Measurements from ENCODE around the gene TM4SF20. TPM values are rescaled to one million over a fixed set of nuclear protein-coding genes. Genes with fewer than 3 reads are reported as not detected.
"Not testable (repeated sequence)": the region's sequence is repeated elsewhere in the genome, so short reads cannot be mapped to it uniquely, and the experiment has no call there.

TM4SF20 gene
- total RNA-seq, 2 donors from 2014 or later, result not detected

- Histone ChIP-seq H3K4me3 (ENCODE audit: low read length) (no peak overlapping the region), H3K27me3 (ENCODE audit: control insufficient read depth, insufficient read depth, low read length, poor library complexity, severe bottlenecking) (no peaks in the 10 kb centered on the region), H3K9ac (ENCODE audit: extremely low read depth, low read length, poor library complexity, severe bottlenecking) (no peak overlapping the region), H3K36me3 (ENCODE audit: control insufficient read depth, insufficient read depth, low read length) (no peaks in the 10 kb centered on the region), H3K27ac (ENCODE audit: low read depth, low read length) (no peak overlapping the region), H3K4me1 (ENCODE audit: control insufficient read depth, insufficient read depth, low read length) (no peaks in the 10 kb centered on the region), H3K9me3 (ENCODE audit: control insufficient read depth, low read length) (no peaks in the 10 kb centered on the region)
- TF ChIP-seq, protein P1, sequence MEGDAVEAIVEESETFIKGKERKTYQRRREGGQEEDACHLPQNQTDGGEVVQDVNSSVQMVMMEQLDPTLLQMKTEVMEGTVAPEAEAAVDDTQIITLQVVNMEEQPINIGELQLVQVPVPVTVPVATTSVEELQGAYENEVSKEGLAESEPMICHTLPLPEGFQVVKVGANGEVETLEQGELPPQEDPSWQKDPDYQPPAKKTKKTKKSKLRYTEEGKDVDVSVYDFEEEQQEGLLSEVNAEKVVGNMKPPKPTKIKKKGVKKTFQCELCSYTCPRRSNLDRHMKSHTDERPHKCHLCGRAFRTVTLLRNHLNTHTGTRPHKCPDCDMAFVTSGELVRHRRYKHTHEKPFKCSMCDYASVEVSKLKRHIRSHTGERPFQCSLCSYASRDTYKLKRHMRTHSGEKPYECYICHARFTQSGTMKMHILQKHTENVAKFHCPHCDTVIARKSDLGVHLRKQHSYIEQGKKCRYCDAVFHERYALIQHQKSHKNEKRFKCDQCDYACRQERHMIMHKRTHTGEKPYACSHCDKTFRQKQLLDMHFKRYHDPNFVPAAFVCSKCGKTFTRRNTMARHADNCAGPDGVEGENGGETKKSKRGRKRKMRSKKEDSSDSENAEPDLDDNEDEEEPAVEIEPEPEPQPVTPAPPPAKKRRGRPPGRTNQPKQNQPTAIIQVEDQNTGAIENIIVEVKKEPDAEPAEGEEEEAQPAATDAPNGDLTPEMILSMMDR (conservative IDR thresholded peaks at IDR 0.05), result no peak
- Mint-ChIP-seq H3K27ac (no peak overlapping the region), H3K4me3 (no peak overlapping the region), H3K36me3 (ENCODE audit: low read depth) (no peaks in the 10 kb centered on the region), H3K27me3 (ENCODE audit: insufficient read depth) (no peaks in the 10 kb centered on the region), H3K9me3 (no peaks in the 10 kb centered on the region), H3K4me1 (peaks cover 9% of the 10 kb centered on the region)
- DNase-seq, result no peak
- WGBS, 2 experiments (ENCODE audit: insufficient coverage in 1 of 2, insufficient read length in 1 of 2), result 92 to 97% methylated on average over 7 of the region's 7 CpGs
Observed at GRCh38 chr2:227389661-227390060, 10.6 kb upstream of the TM4SF20 start.

- no peaks in the 10 kb centered on the region for H3K27me3 ChIP-seq (ENCODE audit: control insufficient read depth, insufficient read depth, low read length, poor library complexity, severe bottlenecking)
- H3K4me3 Mint-ChIP-seq, result no peak overlapping the region
- WGBS, 2 experiments (ENCODE audit: insufficient coverage in 1 of 2, insufficient read length in 1 of 2), result 90% methylated on average over 1 of the region's 3 CpGs; no CpG with 5 or more reads in 1 of the 2 experiments
- no peaks in the 10 kb centered on the region for H3K9me3 ChIP-seq (ENCODE audit: control insufficient read depth, low read length)
- H3K27ac ChIP-seq (ENCODE audit: low read depth, low read length), result no peak overlapping the region
- peaks cover 9% of the 10 kb centered on the region for H3K4me1 Mint-ChIP-seq
- no peaks in the 10 kb centered on the region for H3K36me3 ChIP-seq (ENCODE audit: control insufficient read depth, insufficient read depth, low read length)
- H3K9me3 Mint-ChIP-seq, result no peaks in the 10 kb centered on the region
- no peak overlapping the region for H3K27ac Mint-ChIP-seq
- no peaks in the 10 kb centered on the region for H3K27me3 Mint-ChIP-seq (ENCODE audit: insufficient read depth)
- H3K36me3 Mint-ChIP-seq (ENCODE audit: low read depth), result no peaks in the 10 kb centered on the region
- no peak for DNase-seq
- TF ChIP-seq, protein P1 (conservative IDR thresholded peaks at IDR 0.05), result no peak
- no peak overlapping the region for H3K9ac ChIP-seq (ENCODE audit: extremely low read depth, low read length, poor library complexity, severe bottlenecking)
- H3K4me1 ChIP-seq (ENCODE audit: control insufficient read depth, insufficient read depth, low read length), result no peaks in the 10 kb centered on the region
- no peak overlapping the region for H3K4me3 ChIP-seq (ENCODE audit: low read length)
Observed at GRCh38 chr2:227389231-227389630, 10.1 kb upstream of the TM4SF20 start.

DNA sequence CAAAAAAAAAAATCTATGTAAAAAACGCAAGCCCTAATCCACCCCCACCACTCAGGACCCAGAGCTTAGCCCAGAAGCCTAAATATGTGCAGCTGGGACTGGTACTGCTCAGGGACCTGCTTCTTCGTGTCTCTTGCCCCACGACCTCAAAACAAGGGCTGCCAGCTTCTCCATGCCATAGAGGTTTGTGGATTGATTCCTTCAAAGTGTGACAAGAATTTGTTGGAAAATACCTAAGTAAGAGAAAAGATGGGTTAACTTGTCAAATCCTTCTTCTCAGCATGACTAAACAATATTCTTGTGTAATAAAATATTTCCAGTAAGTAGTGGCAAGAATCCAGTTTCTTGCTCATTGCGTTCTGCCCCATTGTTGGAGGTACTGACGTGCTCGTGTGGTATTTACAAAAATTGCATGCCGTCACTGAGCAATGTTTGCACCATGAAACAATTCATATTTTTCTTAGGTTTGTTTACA is 9.5 kb upstream of the TM4SF20 start:
- DNase-seq, result no peak
- Histone ChIP-seq H3K36me3 (ENCODE audit: control insufficient read depth, insufficient read depth, low read length) (no peaks in the 10 kb centered on the region), H3K4me1 (ENCODE audit: control insufficient read depth, insufficient read depth, low read length) (no peaks in the 10 kb centered on the region), H3K27me3 (ENCODE audit: control insufficient read depth, insufficient read depth, low read length, poor library complexity, severe bottlenecking) (no peaks in the 10 kb centered on the region), H3K9ac (ENCODE audit: extremely low read depth, low read length, poor library complexity, severe bottlenecking) (no peak overlapping the region), H3K9me3 (ENCODE audit: control insufficient read depth, low read length) (no peaks in the 10 kb centered on the region), H3K4me3 (ENCODE audit: low read length) (no peak overlapping the region), H3K27ac (ENCODE audit: low read depth, low read length) (no peak overlapping the region)
- H3K27me3 Mint-ChIP-seq (ENCODE audit: insufficient read depth), result no peaks in the 10 kb centered on the region
- H3K36me3 Mint-ChIP-seq (ENCODE audit: low read depth), result no peaks in the 10 kb centered on the region
- H3K4me1 Mint-ChIP-seq, result peaks cover 9% of the 10 kb centered on the region
- 85 to 88% methylated on average over 5 to 7 of the region's 7 CpGs for WGBS, 2 experiments (ENCODE audit: insufficient coverage in 1 of 2, insufficient read length in 1 of 2)
- no peaks in the 10 kb centered on the region for H3K9me3 Mint-ChIP-seq
- no peak overlapping the region for H3K4me3 Mint-ChIP-seq
- H3K27ac Mint-ChIP-seq, result no peak overlapping the region
- TF ChIP-seq, protein P1 (conservative IDR thresholded peaks at IDR 0.05), result no peak

GRCh38 chr2:227387583-227387982 is 8.5 kb upstream of the TM4SF20 start, which contains the start of gene SCYGR1:
Gene SCYGR1 (minus strand): TSS chr2:227387949. CDS start chr2:227387949, 0 bp downstream.
- H3K27me3 Mint-ChIP-seq (ENCODE audit: insufficient read depth); H3K27me3 ChIP-seq (ENCODE audit: control insufficient read depth, insufficient read depth, low read length, poor library complexity, severe bottlenecking); H3K27ac Mint-ChIP-seq; H3K9me3 ChIP-seq (ENCODE audit: control insufficient read depth, low read length); H3K4me1 Mint-ChIP-seq; H3K4me1 ChIP-seq (ENCODE audit: control insufficient read depth, insufficient read depth, low read length); H3K9ac ChIP-seq (ENCODE audit: extremely low read depth, low read length, poor library complexity, severe bottlenecking); H3K9me3 Mint-ChIP-seq; H3K4me3 Mint-ChIP-seq; H3K36me3 Mint-ChIP-seq (ENCODE audit: low read depth); H3K27ac ChIP-seq (ENCODE audit: low read depth, low read length); H3K36me3 ChIP-seq (ENCODE audit: control insufficient read depth, insufficient read depth, low read length); H3K4me3 ChIP-seq (ENCODE audit: low read length): not testable (repeated sequence)
- WGBS, 2 experiments (ENCODE audit: insufficient coverage in 1 of 2, insufficient read length in 1 of 2), result 95% methylated on average over 6 of the region's 7 CpGs; no CpG with 5 or more reads in 1 of the 2 experiments
- peak; percentile 22 for DNase-seq

All from endodermal cell (in vitro differentiated cells).